Measurements from ENCODE around the gene SNX6.
"Not testable (repeated sequence)": the region's sequence is repeated elsewhere in the genome, so short reads cannot be mapped to it uniquely, and the experiment has no call there.

The SNX6 gene

DNA sequence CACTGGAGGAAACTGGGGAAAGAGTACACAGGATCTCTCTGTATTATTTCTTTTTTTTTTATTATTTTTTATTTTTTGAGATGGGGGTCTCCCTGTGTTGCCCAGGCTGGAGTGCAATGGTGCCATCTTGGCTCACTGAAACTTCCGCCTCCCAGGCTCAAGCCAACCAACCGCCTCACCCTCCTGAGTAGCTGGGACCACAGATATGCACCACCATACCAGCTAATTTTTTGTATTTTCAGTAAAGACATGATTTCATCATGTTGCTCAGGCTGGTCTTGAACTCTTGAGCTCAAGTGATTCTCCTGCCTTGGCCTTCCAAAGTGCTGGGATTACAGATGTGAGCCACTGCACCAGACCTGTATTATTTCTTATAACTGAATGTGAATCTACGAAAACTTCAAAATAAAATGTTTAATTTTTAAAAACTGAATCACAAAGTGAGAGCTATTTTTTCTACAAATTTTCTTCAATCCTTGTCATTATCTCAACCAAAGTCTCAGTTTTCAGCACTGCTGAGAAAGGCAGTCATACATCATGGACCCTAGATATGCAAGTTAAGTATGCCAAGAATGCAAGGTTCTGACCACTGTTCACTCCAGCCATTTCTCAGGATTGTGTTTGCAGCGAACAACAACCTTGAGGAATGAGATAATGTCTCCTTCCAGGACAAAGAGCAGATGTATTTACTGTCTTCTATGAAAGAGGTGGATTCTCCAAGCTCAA is 92.8 kb downstream of the SNX6 start:
- no peak for DNase-seq (ENCODE audit: low read depth)
- TF ChIP-seq, protein P1, sequence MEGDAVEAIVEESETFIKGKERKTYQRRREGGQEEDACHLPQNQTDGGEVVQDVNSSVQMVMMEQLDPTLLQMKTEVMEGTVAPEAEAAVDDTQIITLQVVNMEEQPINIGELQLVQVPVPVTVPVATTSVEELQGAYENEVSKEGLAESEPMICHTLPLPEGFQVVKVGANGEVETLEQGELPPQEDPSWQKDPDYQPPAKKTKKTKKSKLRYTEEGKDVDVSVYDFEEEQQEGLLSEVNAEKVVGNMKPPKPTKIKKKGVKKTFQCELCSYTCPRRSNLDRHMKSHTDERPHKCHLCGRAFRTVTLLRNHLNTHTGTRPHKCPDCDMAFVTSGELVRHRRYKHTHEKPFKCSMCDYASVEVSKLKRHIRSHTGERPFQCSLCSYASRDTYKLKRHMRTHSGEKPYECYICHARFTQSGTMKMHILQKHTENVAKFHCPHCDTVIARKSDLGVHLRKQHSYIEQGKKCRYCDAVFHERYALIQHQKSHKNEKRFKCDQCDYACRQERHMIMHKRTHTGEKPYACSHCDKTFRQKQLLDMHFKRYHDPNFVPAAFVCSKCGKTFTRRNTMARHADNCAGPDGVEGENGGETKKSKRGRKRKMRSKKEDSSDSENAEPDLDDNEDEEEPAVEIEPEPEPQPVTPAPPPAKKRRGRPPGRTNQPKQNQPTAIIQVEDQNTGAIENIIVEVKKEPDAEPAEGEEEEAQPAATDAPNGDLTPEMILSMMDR (IDR thresholded peaks at IDR 0.05; ENCODE audit: insufficient read depth, low read depth, low read length, missing control alignments), result no peak
- no peak overlapping the region for H3K4me3 ChIP-seq (ENCODE audit: low read depth, low read length)

DNA sequence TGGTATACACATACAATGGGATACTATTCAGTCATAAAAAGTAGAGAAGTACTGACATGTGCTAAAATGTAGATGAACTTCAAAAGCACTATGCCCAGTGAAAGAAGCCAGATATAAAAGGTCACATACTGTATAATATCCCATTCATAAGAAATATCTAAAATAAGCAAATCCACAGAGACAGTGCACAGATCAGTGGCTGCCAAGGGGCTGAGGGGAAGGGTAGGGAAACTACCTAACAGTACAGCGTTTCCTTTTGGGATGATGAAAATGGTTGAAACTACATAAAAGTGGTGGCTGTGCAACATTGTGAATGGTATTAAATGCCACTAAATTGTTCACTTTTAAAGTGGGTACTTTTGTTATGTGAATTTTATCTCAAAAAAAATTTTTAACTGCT is 102.4 kb downstream of the SNX6 start:
- TF ChIP-seq, protein P1 (IDR thresholded peaks at IDR 0.05; ENCODE audit: insufficient read depth, low read depth, low read length, missing control alignments), result no peak
- DNase-seq (ENCODE audit: low read depth), result no peak
- no peak overlapping the region for H3K4me3 ChIP-seq (ENCODE audit: low read depth, low read length)

DNA sequence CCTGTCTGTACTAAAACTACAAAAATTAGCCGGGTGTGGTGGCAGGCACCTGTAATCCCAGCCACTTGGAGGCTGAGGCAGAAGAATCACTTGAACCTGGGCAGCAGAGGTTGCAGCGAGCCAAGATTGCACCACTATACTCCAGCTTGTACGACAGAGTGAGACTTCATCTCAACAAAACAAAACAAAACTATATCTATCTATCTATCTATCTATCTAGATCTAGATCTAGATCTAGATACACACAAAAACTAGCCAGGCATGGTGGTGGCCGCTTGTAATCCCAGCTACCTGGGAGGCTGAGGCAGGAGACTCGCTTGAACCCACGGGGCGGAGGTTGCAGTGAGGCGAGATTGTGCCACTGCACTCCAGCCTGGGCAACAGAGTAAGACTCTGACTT is 105.7 kb downstream of the SNX6 start:
- DNase-seq (ENCODE audit: low read depth), result not testable (repeated sequence)

DNA sequence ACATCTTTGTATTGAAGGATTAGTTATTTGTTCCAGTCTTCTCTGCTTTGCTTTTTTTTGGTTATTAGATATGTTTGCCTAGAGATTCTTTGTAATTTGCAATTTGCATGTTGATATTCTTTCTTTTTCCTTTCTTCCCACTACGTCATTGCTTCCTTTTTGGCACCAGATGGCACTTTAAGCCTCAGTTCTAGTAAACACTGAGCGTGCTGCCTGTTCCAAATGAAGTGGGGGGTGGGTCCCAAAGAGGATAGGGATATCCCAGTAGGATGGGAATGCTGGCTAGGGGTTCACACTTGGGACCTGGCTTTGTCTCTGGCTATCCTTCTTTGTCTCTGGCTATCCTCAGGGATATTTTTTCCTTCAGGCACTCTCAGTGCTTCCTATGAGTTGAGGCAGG is 107.5 kb downstream of the SNX6 start:
- TF ChIP-seq, protein P1 (IDR thresholded peaks at IDR 0.05; ENCODE audit: insufficient read depth, low read depth, low read length, missing control alignments), result no peak
- no peak for DNase-seq (ENCODE audit: low read depth)
- H3K4me3 ChIP-seq (ENCODE audit: low read depth, low read length), result no peak overlapping the region

More for the DNA sequence above, 105.7 kb downstream of the SNX6 start:
- not testable (repeated sequence) for H3K4me3 ChIP-seq (ENCODE audit: low read depth, low read length)

DNA sequence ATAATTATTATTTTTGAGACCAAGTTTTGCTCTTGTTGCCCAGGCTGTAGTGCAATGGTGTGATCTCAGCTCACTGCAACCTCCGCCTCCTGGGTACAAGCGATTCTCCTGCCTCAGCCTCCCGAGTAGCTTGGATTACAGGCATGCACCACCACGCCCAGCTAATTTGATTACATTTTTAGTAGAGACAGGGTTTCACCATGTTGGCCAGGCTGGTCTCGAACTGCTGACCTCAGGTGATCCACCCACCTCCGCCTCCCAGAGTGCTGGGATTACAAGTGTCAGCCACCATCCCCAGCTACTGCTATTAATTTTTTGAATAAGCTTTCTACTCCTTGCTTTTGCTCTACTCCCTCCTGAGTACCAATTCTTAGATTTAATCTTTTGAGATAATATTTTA is 108.9 kb downstream of the SNX6 start:
- DNase-seq (ENCODE audit: low read depth); H3K4me3 ChIP-seq (ENCODE audit: low read depth, low read length): not testable (repeated sequence)

DNA sequence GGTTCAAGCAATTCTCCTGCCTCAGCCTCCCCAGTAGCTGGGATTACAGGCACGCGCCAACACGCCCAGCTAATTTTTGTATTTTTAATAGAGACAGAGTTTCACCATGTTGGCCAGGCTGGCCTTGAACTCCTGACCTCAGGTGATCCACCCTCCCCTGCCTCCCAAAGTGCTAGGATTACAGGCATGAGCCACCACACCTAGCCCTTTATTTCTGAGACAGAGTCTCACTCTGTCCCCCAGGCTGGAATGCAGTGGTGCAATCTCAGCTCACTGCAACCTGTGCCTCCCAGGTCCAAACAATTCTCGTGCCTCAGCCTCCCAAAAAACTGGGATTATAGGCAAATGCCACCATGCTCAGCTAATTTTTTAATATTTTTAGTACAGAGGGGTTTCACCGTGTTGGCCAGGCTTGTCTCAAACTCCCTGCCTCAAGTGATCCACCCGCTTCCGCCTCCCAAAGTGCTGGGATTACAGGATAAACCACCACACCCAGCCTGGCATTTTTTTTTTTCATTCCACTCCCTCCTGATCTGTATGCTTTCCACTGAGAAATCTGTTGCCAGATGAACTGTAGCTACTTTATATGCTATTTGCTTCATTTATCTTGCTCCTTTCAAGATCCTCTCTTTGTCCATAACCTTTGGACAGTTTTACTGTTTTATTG is 109.5 kb downstream of the SNX6 start:
- not testable (repeated sequence) for H3K4me3 ChIP-seq (ENCODE audit: low read depth, low read length); DNase-seq (ENCODE audit: low read depth)
